Testis (tissue), 2 donors: ENCODE results near the gene CD63.

ENCODE experiments used
- POLR2A ChIP-seq: fragments of 450-650 bp; IDR thresholded peaks from one replicate; pipeline ENCODE4 v1.6.1; 2017; ENCODE audit warnings: antibody characterized with exemption, mild to moderate bottlenecking, moderate library complexity
- TF ChIP-seq, protein P1 (sequence below), 3 experiments: fragments of 450-650 bp in 2 of 3; fragments of 200-600 bp in 1 of 3; sonication (generic) in 1 of 3; IDR thresholded peaks; one replicate each; pipeline ENCODE4 v1.5.1; 2016 to 2019; ENCODE audit warnings: antibody characterized with exemption in 3 of 3, mild to moderate bottlenecking in 2 of 3, moderate library complexity in 1 of 3

DNA sequence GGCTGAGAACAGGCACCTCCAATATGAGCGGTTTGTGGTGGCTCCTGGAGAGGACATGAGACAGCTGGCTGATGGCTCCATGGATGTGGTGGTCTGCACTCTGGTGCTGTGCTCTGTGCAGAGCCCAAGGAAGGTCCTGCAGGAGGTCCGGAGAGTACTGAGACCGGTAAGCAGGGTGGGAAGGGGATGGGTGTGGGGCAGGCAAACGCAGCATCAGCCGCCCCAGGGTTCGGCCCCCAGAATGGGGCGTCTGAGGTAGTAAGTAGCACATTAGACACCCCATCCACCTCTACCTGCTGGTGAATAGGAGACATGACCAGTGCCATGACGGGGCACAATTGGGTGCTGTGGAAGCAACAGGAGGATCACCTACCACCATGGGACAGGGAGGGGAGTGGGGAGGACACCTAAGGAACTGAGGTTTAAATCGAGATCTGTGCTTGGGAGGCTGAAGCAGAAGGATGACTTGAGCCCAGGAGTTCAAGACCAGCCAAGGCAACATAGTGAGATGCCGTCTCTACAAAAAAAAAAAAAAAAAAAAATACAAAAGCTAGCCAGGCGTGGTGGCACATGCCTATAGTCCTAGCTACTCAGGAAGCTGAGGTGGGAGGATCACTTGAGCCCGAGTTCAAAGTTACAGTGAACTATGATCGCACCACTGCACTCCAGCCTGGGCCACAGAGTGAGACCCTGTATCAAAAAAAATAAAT lies 46.6 kb downstream of the CD63 start:
- TF ChIP-seq, protein P1, sequence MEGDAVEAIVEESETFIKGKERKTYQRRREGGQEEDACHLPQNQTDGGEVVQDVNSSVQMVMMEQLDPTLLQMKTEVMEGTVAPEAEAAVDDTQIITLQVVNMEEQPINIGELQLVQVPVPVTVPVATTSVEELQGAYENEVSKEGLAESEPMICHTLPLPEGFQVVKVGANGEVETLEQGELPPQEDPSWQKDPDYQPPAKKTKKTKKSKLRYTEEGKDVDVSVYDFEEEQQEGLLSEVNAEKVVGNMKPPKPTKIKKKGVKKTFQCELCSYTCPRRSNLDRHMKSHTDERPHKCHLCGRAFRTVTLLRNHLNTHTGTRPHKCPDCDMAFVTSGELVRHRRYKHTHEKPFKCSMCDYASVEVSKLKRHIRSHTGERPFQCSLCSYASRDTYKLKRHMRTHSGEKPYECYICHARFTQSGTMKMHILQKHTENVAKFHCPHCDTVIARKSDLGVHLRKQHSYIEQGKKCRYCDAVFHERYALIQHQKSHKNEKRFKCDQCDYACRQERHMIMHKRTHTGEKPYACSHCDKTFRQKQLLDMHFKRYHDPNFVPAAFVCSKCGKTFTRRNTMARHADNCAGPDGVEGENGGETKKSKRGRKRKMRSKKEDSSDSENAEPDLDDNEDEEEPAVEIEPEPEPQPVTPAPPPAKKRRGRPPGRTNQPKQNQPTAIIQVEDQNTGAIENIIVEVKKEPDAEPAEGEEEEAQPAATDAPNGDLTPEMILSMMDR (IDR thresholded peaks at IDR 0.05): no peak
- no peak for TF ChIP-seq POLR2A
